GM12872 (cell line): ENCODE data around the gene FIG4.

Experiments used
- CTCF ChIP-seq: IDR thresholded peaks from 3 replicates; pipeline ENCODE4 v1.5.1; 2011; ENCODE audit warnings: low read depth, mild to moderate bottlenecking, low read length, moderate library complexity; ENCODE audit not compliant: insufficient read depth

Gene FIG4

GRCh38 chr6:109690737-109691621 is at the start of gene FIG4, which contains the start of gene AK9:
Gene FIG4 (plus strand): TSS chr6:109691296. CDS start chr6:109691436, 140 bp downstream.
Gene AK9 (minus strand): TSS chr6:109691202. CDS start chr6:109675745, 15,457 bp downstream.
- TF ChIP-seq CTCF, result 0 out of 3 replicates have a peak, but pooled peaks have one; percentile 27

- TF ChIP-seq CTCF, result no peak
Observed at GRCh38 chr6:109644131-109644530, 47.0 kb upstream of the FIG4 start.

- no peak for TF ChIP-seq CTCF
Observed at GRCh38 chr6:109653264-109653663, 37.8 kb upstream of the FIG4 start.

GRCh38 chr6:109655761-109656262 is 35.3 kb upstream of the FIG4 start:
- TF ChIP-seq CTCF, result no peak

- no peak for TF ChIP-seq CTCF
Observed at GRCh38 chr6:109660526-109661320, 30.4 kb upstream of the FIG4 start.

GRCh38 chr6:109662192-109662591 is 28.9 kb upstream of the FIG4 start:
- no peak for TF ChIP-seq CTCF

GRCh38 chr6:109669811-109670210 is 21.3 kb upstream of the FIG4 start:
- no peak for TF ChIP-seq CTCF
